Measurements from ENCODE around the gene CFAP61. TPM values are rescaled to one million over a fixed set of nuclear protein-coding genes. Genes with fewer than 3 reads are reported as not detected.
A peak's percentile ranks its signal among the peaks of the same experiment; 100 is the strongest.

Gene CFAP61
- total RNA-seq, 2 donors from 2014 or later, result 0.67 TPM; not detected in 1

GRCh38 chr20:20363434-20363798 is 311.1 kb downstream of the CFAP61 start:
- DNase-seq (no peak), ATAC-seq (no peak)
- intact Hi-C loops (cut with DNase I, micrococcal nuclease), result no loop called here

DNA sequence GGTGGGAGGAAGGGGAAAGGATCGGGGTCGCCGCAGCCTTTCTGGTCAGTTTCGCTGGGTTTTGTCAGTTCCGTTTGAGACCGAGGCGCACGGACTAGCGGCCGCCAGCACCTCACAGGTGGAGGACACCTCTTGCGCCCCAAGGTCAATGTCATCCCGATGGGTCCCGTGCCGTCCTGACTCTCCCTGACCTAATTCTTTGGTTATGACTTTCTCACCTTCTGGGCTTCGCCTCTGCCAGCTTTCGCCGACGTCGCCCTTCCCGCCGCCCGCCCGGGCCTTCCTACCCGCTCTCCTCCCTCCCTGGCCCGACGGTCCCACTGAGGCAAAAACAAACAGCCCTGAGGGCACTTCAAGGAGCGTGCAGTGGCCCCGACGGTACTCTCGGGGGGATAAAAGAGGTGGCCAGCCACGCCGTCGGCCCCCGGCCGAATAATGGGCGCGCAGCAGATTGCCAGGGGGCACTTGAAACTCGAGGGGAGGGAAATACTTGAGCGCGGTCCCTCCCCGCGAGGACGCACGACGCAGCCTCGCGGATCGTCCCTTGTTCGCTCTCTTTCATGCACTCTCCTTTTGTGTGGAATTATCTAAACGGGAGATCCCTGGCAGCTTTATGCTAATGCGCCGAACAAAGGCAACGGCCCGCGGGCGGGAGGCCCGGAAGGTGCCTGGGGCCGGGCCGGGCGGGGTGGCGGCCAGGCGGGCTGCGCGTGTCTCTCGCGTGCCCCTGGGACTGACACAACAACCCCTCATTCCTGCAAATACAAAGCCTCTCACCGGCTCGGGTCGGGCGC is 311.7 kb downstream of the CFAP61 start:
- DNase-seq, result peak in 1 of 2 donors; percentile 14
- intact Hi-C loops (cut with DNase I, micrococcal nuclease), result no loop called here
- peak; percentile 28 for ATAC-seq

GRCh38 chr20:20364593-20365479 is 312.5 kb downstream of the CFAP61 start:
- DNase-seq (no peak), ATAC-seq (no peak)
- intact Hi-C loops (cut with DNase I, micrococcal nuclease), result no loop called here

DNA sequence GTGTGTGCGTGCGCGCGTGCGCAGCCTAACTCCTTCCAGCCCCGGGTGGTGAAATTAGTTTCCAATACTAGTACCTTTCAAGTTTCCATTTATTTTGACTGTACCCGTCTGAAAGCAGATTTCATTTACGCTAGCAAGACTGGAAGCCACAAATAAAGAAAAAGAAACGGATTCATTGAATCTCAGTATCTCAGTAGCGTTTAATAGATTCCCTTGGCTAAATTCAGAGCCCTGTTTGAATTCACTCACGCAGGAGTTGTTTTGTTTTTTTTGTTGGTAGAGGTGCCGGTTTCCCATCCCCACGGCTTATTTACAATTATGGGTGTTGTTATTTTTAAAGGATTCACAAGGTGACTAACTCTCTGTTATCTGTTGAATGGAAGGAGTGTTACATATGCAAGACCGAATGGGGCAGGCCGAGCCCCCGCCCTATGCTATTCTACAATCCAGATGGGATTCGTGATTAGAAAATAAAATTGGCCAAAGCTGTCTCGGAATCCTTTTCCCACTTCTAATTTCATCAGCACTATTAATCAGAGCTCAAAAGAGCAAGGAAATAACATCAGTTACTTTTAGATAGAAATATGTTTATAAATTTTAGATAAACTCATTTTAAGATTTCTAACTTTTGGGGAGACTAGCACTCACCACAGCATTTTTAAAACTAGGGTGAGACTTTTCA is 313.3 kb downstream of the CFAP61 start:
- ATAC-seq, result no peak
- DNase-seq, result no peak
- intact Hi-C loops (cut with DNase I, micrococcal nuclease), result no loop called here

DNA sequence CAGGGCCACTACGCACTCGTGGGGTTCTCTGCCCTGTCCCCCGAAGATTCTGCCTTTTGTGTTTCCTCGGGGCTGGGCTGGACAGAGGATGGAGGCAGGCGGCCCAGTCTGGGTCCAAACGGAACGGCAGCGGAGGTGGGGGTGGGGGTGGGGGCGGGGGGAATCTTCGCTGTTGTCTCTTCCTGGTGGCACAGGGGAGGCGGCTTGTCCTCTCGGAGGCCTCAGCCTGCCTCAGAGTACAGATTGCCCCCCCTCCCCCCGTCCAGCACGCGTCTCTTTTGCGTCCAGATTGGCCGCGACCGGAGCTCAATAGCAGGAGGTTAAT is 314.2 kb downstream of the CFAP61 start:
- ATAC-seq (no peak), DNase-seq (no peak)
- intact Hi-C loops (cut with DNase I, micrococcal nuclease), result no loop called here

- no peak for DNase-seq
- ATAC-seq, result no peak
- intact Hi-C loops (cut with DNase I, micrococcal nuclease), result no loop called here
Observed at GRCh38 chr20:20366876-20367574, 314.7 kb downstream of the CFAP61 start.

- DNase-seq (peak in 1 of 2 donors; percentile 31), ATAC-seq (peak; percentile 37)
- intact Hi-C loops (cut with DNase I, micrococcal nuclease), result no loop called here
Observed at GRCh38 chr20:20367575-20368417, 315.5 kb downstream of the CFAP61 start, which contains the start of gene INSM1. TSS of gene INSM1 (plus strand) at chr20:20368104. CDS start at chr20:20368268, 164 bp downstream.

- peak in 1 of 2 donors; percentile 12 for DNase-seq
- ATAC-seq, result no peak
- intact Hi-C loops (cut with DNase I, micrococcal nuclease), result no loop called here
Observed at GRCh38 chr20:20368418-20369249, 316.3 kb downstream of the CFAP61 start.

GRCh38 chr20:20369250-20370093 is 317.1 kb downstream of the CFAP61 start:
- intact Hi-C loops (cut with DNase I, micrococcal nuclease), result no loop called here
- DNase-seq (peak in 1 of 2 donors; percentile 61), ATAC-seq (peak; percentile 87)

DNA sequence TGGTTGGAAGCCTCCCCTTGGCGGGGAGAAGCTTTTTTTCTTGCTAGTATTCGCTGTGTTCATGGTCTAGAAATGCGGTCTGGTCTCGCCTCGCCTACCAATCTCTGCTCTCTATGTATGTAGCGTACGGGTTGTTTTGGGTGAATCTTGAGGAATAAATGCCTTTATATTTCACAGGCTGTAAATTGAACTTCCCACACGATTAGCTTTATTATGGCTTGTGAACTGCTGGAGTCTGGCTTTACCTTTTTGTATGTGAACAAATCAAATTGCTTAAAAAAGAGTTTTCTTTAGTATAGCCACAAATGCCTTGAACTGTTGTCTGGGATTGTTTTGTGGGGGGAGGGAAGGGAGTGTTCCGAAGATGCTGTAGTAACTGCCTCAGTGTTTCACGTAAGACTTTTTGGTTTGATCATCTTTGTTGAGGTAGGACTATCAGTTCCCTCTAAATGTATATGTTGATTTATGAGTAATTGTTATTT is 317.8 kb downstream of the CFAP61 start:
- ATAC-seq, result no peak
- intact Hi-C loops (cut with DNase I, micrococcal nuclease), result no loop called here
- no peak for DNase-seq

DNA sequence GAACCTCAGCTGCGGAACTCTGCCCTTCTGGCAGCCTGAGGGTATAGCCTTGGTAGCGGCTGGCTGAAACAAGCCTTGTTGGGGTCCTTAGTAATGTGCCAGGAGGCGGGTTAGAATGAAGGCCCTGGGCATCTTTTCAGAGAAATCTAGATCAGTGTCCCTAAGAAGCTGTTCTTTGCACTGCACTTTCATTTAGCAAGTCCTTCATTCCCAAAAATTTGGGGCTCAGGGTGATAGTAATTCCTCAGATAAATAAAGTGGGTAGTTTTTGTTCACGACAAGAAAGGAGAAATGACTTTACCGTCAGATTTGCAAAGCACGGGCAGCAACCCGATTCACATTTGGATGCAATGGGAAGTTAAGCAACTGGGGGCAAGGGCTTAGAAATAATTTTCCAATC is 318.8 kb downstream of the CFAP61 start:
- DNase-seq, result no peak
- intact Hi-C loops (cut with DNase I, micrococcal nuclease), result no loop called here

DNA sequence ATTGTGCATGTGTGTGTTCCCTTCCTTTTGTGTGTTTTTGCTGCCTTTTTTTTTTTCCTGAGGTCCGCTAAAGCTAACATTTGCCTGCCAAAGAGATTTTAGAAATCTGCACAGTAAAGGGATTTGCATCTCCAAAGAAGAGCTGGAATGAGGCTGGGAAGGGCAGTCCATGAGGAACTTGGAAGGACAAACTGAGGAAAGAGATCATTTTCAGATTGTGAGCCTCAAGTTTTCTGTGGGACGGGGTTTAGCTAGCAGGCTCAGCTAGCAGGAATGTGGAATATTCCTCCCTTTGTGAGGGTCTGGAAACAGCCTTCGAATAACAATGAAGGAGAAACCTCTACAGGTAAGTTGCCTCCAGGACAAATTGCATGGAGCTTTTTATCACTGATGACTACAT is 319.3 kb downstream of the CFAP61 start:
- ATAC-seq (no peak), DNase-seq (no peak)
- intact Hi-C loops (cut with DNase I, micrococcal nuclease), result no loop called here

More for the DNA sequence above, 318.8 kb downstream of the CFAP61 start:
- no peak for ATAC-seq

GRCh38 chr20:20373091-20373571 is 320.8 kb downstream of the CFAP61 start:
- intact Hi-C loops (cut with DNase I, micrococcal nuclease), result no loop called here
- DNase-seq, result no peak
- ATAC-seq, result no peak

DNA sequence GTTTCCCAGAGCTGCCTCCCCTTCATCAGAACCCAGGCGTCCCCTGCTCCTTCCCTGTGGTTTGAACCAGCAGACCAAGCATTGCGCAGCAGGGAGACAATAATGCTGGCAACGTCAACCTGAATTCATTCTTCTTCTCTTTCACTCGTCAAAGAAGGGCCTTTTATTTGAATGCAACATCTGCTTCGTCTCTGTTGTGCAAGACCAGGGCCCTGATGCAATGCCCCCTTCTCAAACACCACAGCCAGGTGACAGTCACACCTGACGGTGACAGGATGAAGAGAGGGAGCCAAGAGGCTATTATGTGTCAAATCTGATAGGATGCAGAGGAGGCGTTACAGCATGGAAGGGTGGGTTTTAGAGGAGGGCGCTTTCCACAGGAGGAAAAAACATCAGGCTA is 323.5 kb downstream of the CFAP61 start:
- intact Hi-C loops (cut with DNase I, micrococcal nuclease), result no loop called here

GRCh38 chr20:20386192-20386591 is 333.9 kb downstream of the CFAP61 start:
- intact Hi-C loops (cut with DNase I, micrococcal nuclease), result no loop called here
- ATAC-seq (no peak), DNase-seq (no peak)

More for the DNA sequence above, 323.5 kb downstream of the CFAP61 start:
- DNase-seq (no peak), ATAC-seq (no peak)

- intact Hi-C loops (cut with DNase I, micrococcal nuclease), result no loop called here
- DNase-seq (no peak), ATAC-seq (no peak)
Observed at GRCh38 chr20:20390393-20390792, 338.1 kb downstream of the CFAP61 start.

Data from left colon (tissue), 2 donors.